Retinal pigment epithelial cell (primary cell): ENCODE results near the gene CGB1.

Experiments
- DNase-seq: peaks from one replicate; pipeline ENCODE4 v3.0.0-alpha.2; 2010; ENCODE audit warnings: low read depth
- H3K4me3 ChIP-seq: 2 replicates; pipeline ENCODE4 v1.5.1; 2011; ENCODE audit warnings: mild to moderate bottlenecking, low read length, control low read depth, moderate library complexity
- TF ChIP-seq, protein P1 (sequence below): conservative IDR thresholded peaks from 2 replicates; pipeline ENCODE4 v1.5.1; 2011; ENCODE audit warnings: low read depth, low read length, control low read depth, inconsistent platforms

The CGB1 gene

DNA sequence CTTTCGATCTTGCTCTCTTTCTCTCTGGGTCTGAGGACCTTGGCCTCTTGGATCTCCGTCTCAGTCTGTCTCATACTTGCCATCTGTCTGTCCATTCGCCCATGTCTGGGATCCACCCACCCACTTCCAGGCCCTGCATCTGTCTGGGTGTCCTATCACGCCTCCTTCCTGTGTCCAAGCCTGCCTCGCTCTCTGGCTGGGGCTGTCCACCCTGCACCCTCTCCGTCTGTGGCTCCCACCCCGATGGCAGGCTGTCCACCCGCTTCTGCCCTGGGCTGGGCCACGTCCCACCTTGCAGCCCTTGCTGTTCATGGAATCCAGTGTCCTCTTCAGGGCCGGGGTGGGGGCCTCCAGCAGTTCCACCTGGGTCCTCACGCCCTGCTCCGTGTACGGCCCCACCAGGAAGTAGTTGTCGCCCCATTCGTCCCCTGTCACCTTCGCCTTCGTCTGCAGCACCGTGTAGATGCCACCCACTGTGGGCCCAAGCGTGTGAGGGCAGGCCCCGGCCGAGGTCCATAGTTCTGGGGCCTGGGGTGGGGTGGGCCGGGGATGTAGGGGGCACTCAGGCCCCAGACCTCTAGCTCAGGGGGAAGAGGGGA is 45.6 kb downstream of the CGB1 start:
- H3K4me3 ChIP-seq: no peak overlapping the region
- no peak for DNase-seq
- TF ChIP-seq, protein P1, sequence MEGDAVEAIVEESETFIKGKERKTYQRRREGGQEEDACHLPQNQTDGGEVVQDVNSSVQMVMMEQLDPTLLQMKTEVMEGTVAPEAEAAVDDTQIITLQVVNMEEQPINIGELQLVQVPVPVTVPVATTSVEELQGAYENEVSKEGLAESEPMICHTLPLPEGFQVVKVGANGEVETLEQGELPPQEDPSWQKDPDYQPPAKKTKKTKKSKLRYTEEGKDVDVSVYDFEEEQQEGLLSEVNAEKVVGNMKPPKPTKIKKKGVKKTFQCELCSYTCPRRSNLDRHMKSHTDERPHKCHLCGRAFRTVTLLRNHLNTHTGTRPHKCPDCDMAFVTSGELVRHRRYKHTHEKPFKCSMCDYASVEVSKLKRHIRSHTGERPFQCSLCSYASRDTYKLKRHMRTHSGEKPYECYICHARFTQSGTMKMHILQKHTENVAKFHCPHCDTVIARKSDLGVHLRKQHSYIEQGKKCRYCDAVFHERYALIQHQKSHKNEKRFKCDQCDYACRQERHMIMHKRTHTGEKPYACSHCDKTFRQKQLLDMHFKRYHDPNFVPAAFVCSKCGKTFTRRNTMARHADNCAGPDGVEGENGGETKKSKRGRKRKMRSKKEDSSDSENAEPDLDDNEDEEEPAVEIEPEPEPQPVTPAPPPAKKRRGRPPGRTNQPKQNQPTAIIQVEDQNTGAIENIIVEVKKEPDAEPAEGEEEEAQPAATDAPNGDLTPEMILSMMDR: no peak

DNA sequence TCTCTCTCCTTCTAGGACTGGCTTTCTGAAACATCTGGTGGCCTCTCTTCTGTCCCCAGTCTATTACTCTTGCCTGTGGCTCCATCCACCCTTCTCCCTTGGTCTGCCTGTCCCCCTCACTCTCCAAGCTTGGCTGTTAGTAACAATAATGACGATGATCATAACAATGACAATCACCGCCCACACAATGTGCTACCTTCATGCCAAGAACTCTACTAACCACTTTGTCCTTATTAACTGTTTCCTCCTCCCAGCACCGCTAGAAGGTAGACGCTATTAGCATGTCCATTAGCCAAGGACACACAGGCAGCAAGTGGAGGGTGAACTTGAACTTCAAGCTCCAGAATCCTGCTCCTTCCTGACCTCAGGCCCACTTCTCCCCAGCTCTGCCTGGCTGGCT is 46.3 kb downstream of the CGB1 start:
- DNase-seq: no peak

DNA sequence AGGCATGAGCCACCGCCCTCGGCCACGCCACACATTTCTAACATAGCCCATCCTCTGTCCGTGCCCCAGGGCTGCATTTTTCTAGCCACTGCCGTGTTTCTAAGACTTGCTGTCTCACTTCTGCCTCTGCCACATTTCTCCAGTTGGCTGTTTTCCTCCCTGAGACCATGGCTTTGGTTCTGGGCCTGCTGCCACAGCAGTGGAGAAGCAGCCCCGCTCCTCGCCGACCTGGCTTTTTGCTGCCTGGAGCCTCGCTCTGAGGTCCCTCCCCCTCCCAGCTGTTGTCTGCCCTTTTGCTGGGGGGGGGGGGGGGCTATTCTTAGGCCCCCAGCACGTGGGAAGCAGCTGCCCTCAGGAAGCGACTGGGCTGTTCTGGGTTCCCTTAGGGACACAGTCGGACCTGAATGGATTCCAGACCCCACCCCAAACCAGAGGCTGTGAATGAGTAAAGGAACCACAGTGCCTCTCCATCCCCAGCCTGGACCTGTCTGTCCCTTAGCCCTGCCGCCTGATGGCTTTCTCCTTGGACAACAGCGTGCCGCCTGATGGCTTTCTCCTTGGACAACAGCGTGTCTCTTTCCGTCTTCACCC is 46.9 kb downstream of the CGB1 start:
- TF ChIP-seq, protein P1: no peak
- DNase-seq: no peak
- H3K4me3 ChIP-seq: no peak overlapping the region

More for the DNA sequence above, 46.3 kb downstream of the CGB1 start:
- H3K4me3 ChIP-seq: no peak overlapping the region
- TF ChIP-seq, protein P1: no peak

DNA sequence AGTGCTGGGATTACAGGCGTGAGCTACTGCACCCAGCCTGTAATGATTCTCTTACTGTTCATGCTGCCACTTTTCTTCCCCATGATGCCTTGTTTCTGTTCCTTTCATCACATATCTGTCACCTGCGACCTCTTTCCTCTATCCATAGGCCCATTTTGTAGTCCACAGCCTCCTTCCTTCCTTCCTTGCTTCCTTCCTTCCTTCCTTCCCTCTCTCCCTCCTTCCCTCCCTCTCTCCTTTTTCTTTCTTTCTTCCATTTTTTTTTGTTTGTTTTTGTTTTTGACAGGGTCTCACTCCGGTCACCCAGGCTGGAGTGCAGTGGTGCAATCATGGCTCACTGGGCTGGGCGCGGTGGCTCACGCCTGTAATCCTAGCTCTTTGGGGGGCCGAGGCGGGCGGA is 47.8 kb downstream of the CGB1 start:
- H3K4me3 ChIP-seq: no peak overlapping the region
- DNase-seq: no peak
- TF ChIP-seq, protein P1: no peak

DNA sequence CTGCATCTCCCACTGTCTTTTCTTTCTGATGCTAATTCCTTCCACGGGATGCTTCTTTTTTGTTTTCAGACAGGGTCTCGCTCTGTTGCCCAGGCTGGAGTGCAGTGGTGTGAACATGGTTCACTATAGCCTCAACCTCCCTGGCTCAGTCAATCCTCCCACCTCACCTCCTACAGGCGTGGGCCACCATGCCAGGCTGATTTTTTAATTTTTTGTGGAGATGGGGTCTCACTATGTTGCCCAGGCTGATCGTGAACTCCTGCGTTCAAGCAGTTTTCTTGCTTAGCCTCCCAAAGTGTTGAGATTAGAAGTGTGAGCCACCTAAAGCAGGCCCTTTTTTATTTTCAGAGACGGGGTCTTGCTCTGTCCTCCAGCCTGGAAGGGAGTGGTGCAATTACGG is 48.4 kb downstream of the CGB1 start:
- TF ChIP-seq, protein P1: no peak
- DNase-seq: no peak
- H3K4me3 ChIP-seq: no peak overlapping the region

DNA sequence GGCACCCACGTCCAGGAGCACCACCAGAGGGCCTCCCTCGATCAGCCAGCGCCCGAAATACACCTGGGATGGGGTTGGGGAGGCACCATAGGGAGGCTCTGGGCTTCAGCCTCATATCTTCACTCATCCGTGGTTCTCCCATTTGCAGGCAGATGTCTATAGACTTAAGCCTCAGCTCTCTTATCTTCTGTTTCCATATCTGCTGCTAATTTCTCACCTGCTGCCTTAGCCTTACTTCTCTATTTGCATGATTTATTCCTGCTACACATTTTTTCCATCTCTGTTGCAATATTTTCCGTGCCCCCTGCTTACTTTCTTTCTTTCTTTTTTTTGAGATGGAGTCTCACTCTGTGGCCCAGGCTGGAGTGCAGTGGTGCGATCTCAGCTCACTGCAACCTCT is 49.4 kb downstream of the CGB1 start:
- DNase-seq: no peak
- H3K4me3 ChIP-seq: no peak overlapping the region
- TF ChIP-seq, protein P1: peak; percentile 7

DNA sequence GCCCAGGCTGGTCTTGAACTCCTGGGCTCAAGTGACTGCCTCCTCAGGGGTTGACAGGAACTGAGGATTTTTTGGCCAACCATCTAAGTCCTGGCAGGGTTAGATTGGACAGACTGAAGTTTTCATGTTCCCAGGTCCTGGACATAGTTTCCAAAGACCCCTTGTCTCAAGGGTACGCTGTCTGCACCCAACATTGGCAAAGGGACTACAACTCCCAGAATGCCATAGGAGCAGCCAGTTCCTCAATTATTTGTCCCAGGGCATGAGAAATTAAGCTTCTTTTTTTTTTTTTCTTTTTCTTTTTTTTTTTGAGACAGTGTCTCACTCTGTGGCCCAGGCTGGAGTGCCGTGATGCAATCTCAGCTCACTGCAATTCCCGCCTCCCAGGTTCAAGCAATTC is 50.5 kb downstream of the CGB1 start:
- TF ChIP-seq, protein P1: no peak
- DNase-seq: no peak
- no peak overlapping the region for H3K4me3 ChIP-seq
